SU-DHL-6 (cell line): Measurements from ENCODE around the gene IFITM2.
"Not testable (repeated sequence)": the region's sequence is repeated elsewhere in the genome, so short reads cannot be mapped to it uniquely, and the experiment has no call there.

Experiments used
- CTCF ChIP-seq: fragments of 200-600 bp; sonication (generic); IDR thresholded peaks from one replicate; pipeline ENCODE4 v1.5.1; 2017; ENCODE audit warnings: antibody characterized with exemption, mild to moderate bottlenecking, low read length, moderate library complexity; ENCODE audit not compliant: insufficient read depth, poor library complexity, severe bottlenecking
- EZH2phosphoT487 ChIP-seq: fragments of 200-600 bp; sonication (generic), shearing (Covaris generic); conservative IDR thresholded peaks from 2 replicates; pipeline ENCODE4 v1.6.1; 2018; ENCODE audit warnings: mild to moderate bottlenecking, antibody characterized with exemption, low read length, moderate library complexity, mixed read lengths

GRCh38 chr11:319121-319887 lies 11.7 kb downstream of the IFITM2 start:
- TF ChIP-seq EZH2phosphoT487, CTCF: not testable (repeated sequence)
